Measurements from ENCODE around the gene TMEM179.
"Not testable (repeated sequence)": the region's sequence is repeated elsewhere in the genome, so short reads cannot be mapped to it uniquely, and the experiment has no call there.

Gene TMEM179

GRCh38 chr14:104580961-104581360 lies 23.6 kb downstream of the TMEM179 start:
- H3K27ac ChIP-seq (ENCODE audit: low read depth, low read length) = no peak overlapping the region
- no peak overlapping the region for H3K4me3 ChIP-seq (ENCODE audit: low read depth in 1 of 2, low read length in 2 of 2)
- H3K36me3 ChIP-seq (ENCODE audit: control insufficient read depth in 1 of 2, insufficient read depth in 2 of 2, low read length in 2 of 2) = no peaks in the 10 kb centered on the region
- no peak overlapping the region for H3K9ac ChIP-seq (ENCODE audit: low read depth in 1 of 2, low read length in 2 of 2)
- H3K9me3 ChIP-seq (ENCODE audit: control insufficient read depth in 1 of 2, low read length in 2 of 2) = no peaks in the 10 kb centered on the region
- peaks cover 0 to 4% of the 10 kb centered on the region in 2 donors for H3K27me3 ChIP-seq (ENCODE audit: control insufficient read depth in 1 of 2, insufficient read depth in 2 of 2, low read length in 2 of 2)
- H3K4me1 ChIP-seq (ENCODE audit: control insufficient read depth in 1 of 2, insufficient read depth in 2 of 2, low read length in 2 of 2) = peaks cover 24 to 30% of the 10 kb centered on the region in 2 donors

- H3K27ac ChIP-seq (ENCODE audit: low read depth, low read length) = not testable (repeated sequence)
Observed at GRCh38 chr14:104579939-104580338, 24.6 kb downstream of the TMEM179 start.

GRCh38 chr14:104579507-104579906 lies 25.1 kb downstream of the TMEM179 start, which contains the start of gene C14orf180:
Gene C14orf180 (plus strand): TSS chr14:104579764. CDS start chr14:104586431, 6,667 bp downstream.
- Histone ChIP-seq H3K9ac (ENCODE audit: low read depth in 1 of 2, low read length in 2 of 2) (no peak within 1 kb of the TSS), H3K36me3 (ENCODE audit: control insufficient read depth in 1 of 2, insufficient read depth in 2 of 2, low read length in 2 of 2) (no peaks in the 10 kb centered on the region), H3K4me1 (ENCODE audit: control insufficient read depth in 1 of 2, insufficient read depth in 2 of 2, low read length in 2 of 2) (peaks cover 24 to 30% of the 10 kb centered on the region in 2 donors), H3K27ac (ENCODE audit: low read depth, low read length) (no peak within 1 kb of the TSS), H3K4me3 (ENCODE audit: low read depth in 1 of 2, low read length in 2 of 2) (no peak within 1 kb of the TSS), H3K27me3 (ENCODE audit: control insufficient read depth in 1 of 2, insufficient read depth in 2 of 2, low read length in 2 of 2) (peaks cover 0 to 4% of the 10 kb centered on the region in 2 donors), H3K9me3 (ENCODE audit: control insufficient read depth in 1 of 2, low read length in 2 of 2) (no peaks in the 10 kb centered on the region)

More at GRCh38 chr14:104579939-104580338, 24.6 kb downstream of the TMEM179 start:
- H3K4me1 ChIP-seq (ENCODE audit: control insufficient read depth in 1 of 2, insufficient read depth in 2 of 2, low read length in 2 of 2) = peaks cover 24 to 30% of the 10 kb centered on the region in 2 donors
- H3K9ac ChIP-seq (ENCODE audit: low read depth in 1 of 2, low read length in 2 of 2); H3K9me3 ChIP-seq (ENCODE audit: control insufficient read depth in 1 of 2, low read length in 2 of 2); H3K27me3 ChIP-seq (ENCODE audit: control insufficient read depth in 1 of 2, insufficient read depth in 2 of 2, low read length in 2 of 2); H3K36me3 ChIP-seq (ENCODE audit: control insufficient read depth in 1 of 2, insufficient read depth in 2 of 2, low read length in 2 of 2); H3K4me3 ChIP-seq (ENCODE audit: low read depth in 1 of 2, low read length in 2 of 2): not testable (repeated sequence)

- Histone ChIP-seq H3K4me1 (ENCODE audit: control insufficient read depth in 1 of 2, insufficient read depth in 2 of 2, low read length in 2 of 2) (peaks cover 24 to 30% of the 10 kb centered on the region in 2 donors), H3K27me3 (ENCODE audit: control insufficient read depth in 1 of 2, insufficient read depth in 2 of 2, low read length in 2 of 2) (peaks cover 0 to 6% of the 10 kb centered on the region in 2 donors), H3K9ac (ENCODE audit: low read depth in 1 of 2, low read length in 2 of 2) (no peak overlapping the region), H3K36me3 (ENCODE audit: control insufficient read depth in 1 of 2, insufficient read depth in 2 of 2, low read length in 2 of 2) (no peaks in the 10 kb centered on the region), H3K9me3 (ENCODE audit: control insufficient read depth in 1 of 2, low read length in 2 of 2) (no peaks in the 10 kb centered on the region), H3K27ac (ENCODE audit: low read depth, low read length) (no peak overlapping the region), H3K4me3 (ENCODE audit: low read depth in 1 of 2, low read length in 2 of 2) (no peak overlapping the region)
Observed at GRCh38 chr14:104578321-104578720, 26.3 kb downstream of the TMEM179 start.

- Histone ChIP-seq H3K36me3 (ENCODE audit: control insufficient read depth in 1 of 2, insufficient read depth in 2 of 2, low read length in 2 of 2) (no peaks in the 10 kb centered on the region), H3K4me3 (ENCODE audit: low read depth in 1 of 2, low read length in 2 of 2) (no peak overlapping the region), H3K9me3 (ENCODE audit: control insufficient read depth in 1 of 2, low read length in 2 of 2) (no peaks in the 10 kb centered on the region), H3K4me1 (ENCODE audit: control insufficient read depth in 1 of 2, insufficient read depth in 2 of 2, low read length in 2 of 2) (peaks cover 24 to 30% of the 10 kb centered on the region in 2 donors), H3K27me3 (ENCODE audit: control insufficient read depth in 1 of 2, insufficient read depth in 2 of 2, low read length in 2 of 2) (peaks cover 0 to 4% of the 10 kb centered on the region in 2 donors), H3K9ac (ENCODE audit: low read depth in 1 of 2, low read length in 2 of 2) (no peak overlapping the region), H3K27ac (ENCODE audit: low read depth, low read length) (no peak overlapping the region)
Observed at GRCh38 chr14:104577847-104578301, 26.7 kb downstream of the TMEM179 start.

- Histone ChIP-seq H3K4me1 (ENCODE audit: control insufficient read depth in 1 of 2, insufficient read depth in 2 of 2, low read length in 2 of 2) (peaks cover 24 to 30% of the 10 kb centered on the region in 2 donors), H3K36me3 (ENCODE audit: control insufficient read depth in 1 of 2, insufficient read depth in 2 of 2, low read length in 2 of 2) (no peaks in the 10 kb centered on the region), H3K9me3 (ENCODE audit: control insufficient read depth in 1 of 2, low read length in 2 of 2) (no peaks in the 10 kb centered on the region), H3K27ac (ENCODE audit: low read depth, low read length) (no peak overlapping the region), H3K9ac (ENCODE audit: low read depth in 1 of 2, low read length in 2 of 2) (no peak overlapping the region), H3K4me3 (ENCODE audit: low read depth in 1 of 2, low read length in 2 of 2) (no peak overlapping the region), H3K27me3 (ENCODE audit: control insufficient read depth in 1 of 2, insufficient read depth in 2 of 2, low read length in 2 of 2) (peaks cover 0 to 4% of the 10 kb centered on the region in 2 donors)
Observed at GRCh38 chr14:104577426-104577825, 27.1 kb downstream of the TMEM179 start.

GRCh38 chr14:104576970-104577332 lies 27.6 kb downstream of the TMEM179 start:
- peaks cover 24 to 30% of the 10 kb centered on the region in 2 donors for H3K4me1 ChIP-seq (ENCODE audit: control insufficient read depth in 1 of 2, insufficient read depth in 2 of 2, low read length in 2 of 2)

GRCh38 chr14:104576232-104576969 lies 28.2 kb downstream of the TMEM179 start:
- Histone ChIP-seq H3K4me3 (ENCODE audit: low read depth in 1 of 2, low read length in 2 of 2) (no peak overlapping the region), H3K27me3 (ENCODE audit: control insufficient read depth in 1 of 2, insufficient read depth in 2 of 2, low read length in 2 of 2) (peaks cover 0 to 4% of the 10 kb centered on the region in 2 donors), H3K9me3 (ENCODE audit: control insufficient read depth in 1 of 2, low read length in 2 of 2) (no peaks in the 10 kb centered on the region), H3K27ac (ENCODE audit: low read depth, low read length) (peak overlapping the region; percentile 36), H3K36me3 (ENCODE audit: control insufficient read depth in 1 of 2, insufficient read depth in 2 of 2, low read length in 2 of 2) (no peaks in the 10 kb centered on the region), H3K4me1 (ENCODE audit: control insufficient read depth in 1 of 2, insufficient read depth in 2 of 2, low read length in 2 of 2) (peaks cover 24 to 30% of the 10 kb centered on the region in 2 donors), H3K9ac (ENCODE audit: low read depth in 1 of 2, low read length in 2 of 2) (no peak overlapping the region)

More at GRCh38 chr14:104576970-104577332, 27.6 kb downstream of the TMEM179 start:
- Histone ChIP-seq H3K27ac (ENCODE audit: low read depth, low read length) (peak overlapping the region; percentile 36), H3K9me3 (ENCODE audit: control insufficient read depth in 1 of 2, low read length in 2 of 2) (no peaks in the 10 kb centered on the region), H3K36me3 (ENCODE audit: control insufficient read depth in 1 of 2, insufficient read depth in 2 of 2, low read length in 2 of 2) (no peaks in the 10 kb centered on the region), H3K27me3 (ENCODE audit: control insufficient read depth in 1 of 2, insufficient read depth in 2 of 2, low read length in 2 of 2) (peaks cover 0 to 4% of the 10 kb centered on the region in 2 donors), H3K9ac (ENCODE audit: low read depth in 1 of 2, low read length in 2 of 2) (no peak overlapping the region), H3K4me3 (ENCODE audit: low read depth in 1 of 2, low read length in 2 of 2) (no peak overlapping the region)

GRCh38 chr14:104574978-104575583 lies 29.5 kb downstream of the TMEM179 start:
- H3K4me1 ChIP-seq (ENCODE audit: control insufficient read depth in 1 of 2, insufficient read depth in 2 of 2, low read length in 2 of 2) = peaks cover 23 to 30% of the 10 kb centered on the region in 2 donors
- no peak overlapping the region for H3K27ac ChIP-seq (ENCODE audit: low read depth, low read length)
- no peak overlapping the region for H3K4me3 ChIP-seq (ENCODE audit: low read depth in 1 of 2, low read length in 2 of 2)
- peaks cover 0 to 4% of the 10 kb centered on the region in 2 donors for H3K27me3 ChIP-seq (ENCODE audit: control insufficient read depth in 1 of 2, insufficient read depth in 2 of 2, low read length in 2 of 2)
- no peak overlapping the region for H3K9ac ChIP-seq (ENCODE audit: low read depth in 1 of 2, low read length in 2 of 2)
- H3K36me3 ChIP-seq (ENCODE audit: control insufficient read depth in 1 of 2, insufficient read depth in 2 of 2, low read length in 2 of 2) = no peaks in the 10 kb centered on the region
- no peaks in the 10 kb centered on the region for H3K9me3 ChIP-seq (ENCODE audit: control insufficient read depth in 1 of 2, low read length in 2 of 2)

GRCh38 chr14:104574536-104574935 lies 30.0 kb downstream of the TMEM179 start:
- H3K27me3 ChIP-seq (ENCODE audit: control insufficient read depth in 1 of 2, insufficient read depth in 2 of 2, low read length in 2 of 2) = peaks cover 0 to 4% of the 10 kb centered on the region in 2 donors
- no peaks in the 10 kb centered on the region for H3K36me3 ChIP-seq (ENCODE audit: control insufficient read depth in 1 of 2, insufficient read depth in 2 of 2, low read length in 2 of 2)
- no peak overlapping the region for H3K9ac ChIP-seq (ENCODE audit: low read depth in 1 of 2, low read length in 2 of 2)
- no peak overlapping the region for H3K27ac ChIP-seq (ENCODE audit: low read depth, low read length)
- H3K4me1 ChIP-seq (ENCODE audit: control insufficient read depth in 1 of 2, insufficient read depth in 2 of 2, low read length in 2 of 2) = peaks cover 18 to 26% of the 10 kb centered on the region in 2 donors
- no peak overlapping the region for H3K4me3 ChIP-seq (ENCODE audit: low read depth in 1 of 2, low read length in 2 of 2)
- no peaks in the 10 kb centered on the region for H3K9me3 ChIP-seq (ENCODE audit: control insufficient read depth in 1 of 2, low read length in 2 of 2)

Data from duodenal mucosa (tissue), 2 donors.